ENCODE results near the gene PLA2G2F. TPM values are rescaled to one million over a fixed set of nuclear protein-coding genes. Genes with fewer than 3 reads are reported as not detected.

The PLA2G2F gene
- total RNA-seq, 1 donor from 2014 or later, result not detected

- H3K27me3 ChIP-seq (ENCODE audit: control insufficient read depth in 3 of 3, insufficient read depth in 3 of 3, low read length in 3 of 3), result peaks cover 6 to 11% (median 9%) of the 10 kb centered on the region in 3 donors
- no peaks in the 10 kb centered on the region for H3K9me3 ChIP-seq (ENCODE audit: control insufficient read depth in 3 of 3, low read length in 3 of 3)
- no peak overlapping the region for H3K9ac ChIP-seq (ENCODE audit: low read depth in 1 of 3, low read length in 3 of 3)
- H3K4me1 ChIP-seq (ENCODE audit: control insufficient read depth in 3 of 3, insufficient read depth in 3 of 3, low read length in 3 of 3), result peaks cover 5 to 10% (median 7%) of the 10 kb centered on the region in 3 donors
- no peak overlapping the region for H3K27ac ChIP-seq (ENCODE audit: low read depth, low read length)
- H3K4me3 ChIP-seq (ENCODE audit: low read length in 3 of 3), result no peak overlapping the region
- H3K36me3 ChIP-seq (ENCODE audit: control insufficient read depth in 3 of 3, insufficient read depth in 3 of 3, low read length in 3 of 3), result no peaks in the 10 kb centered on the region
Measured at GRCh38 chr1:20179371-20180128, 40.4 kb downstream of the PLA2G2F start.

- Histone ChIP-seq H3K9me3 (ENCODE audit: control insufficient read depth in 3 of 3, low read length in 3 of 3) (no peaks in the 10 kb centered on the region), H3K4me3 (ENCODE audit: low read length in 3 of 3) (no peak overlapping the region), H3K27ac (ENCODE audit: low read depth, low read length) (no peak overlapping the region), H3K4me1 (ENCODE audit: control insufficient read depth in 3 of 3, insufficient read depth in 3 of 3, low read length in 3 of 3) (peaks cover 5 to 8% (median 7%) of the 10 kb centered on the region in 3 donors), H3K36me3 (ENCODE audit: control insufficient read depth in 3 of 3, insufficient read depth in 3 of 3, low read length in 3 of 3) (no peaks in the 10 kb centered on the region), H3K27me3 (ENCODE audit: control insufficient read depth in 3 of 3, insufficient read depth in 3 of 3, low read length in 3 of 3) (peaks cover 13 to 15% (median 14%) of the 10 kb centered on the region in 3 donors), H3K9ac (ENCODE audit: low read depth in 1 of 3, low read length in 3 of 3) (no peak overlapping the region)
Measured at GRCh38 chr1:20180129-20180843, 41.2 kb downstream of the PLA2G2F start.

DNA sequence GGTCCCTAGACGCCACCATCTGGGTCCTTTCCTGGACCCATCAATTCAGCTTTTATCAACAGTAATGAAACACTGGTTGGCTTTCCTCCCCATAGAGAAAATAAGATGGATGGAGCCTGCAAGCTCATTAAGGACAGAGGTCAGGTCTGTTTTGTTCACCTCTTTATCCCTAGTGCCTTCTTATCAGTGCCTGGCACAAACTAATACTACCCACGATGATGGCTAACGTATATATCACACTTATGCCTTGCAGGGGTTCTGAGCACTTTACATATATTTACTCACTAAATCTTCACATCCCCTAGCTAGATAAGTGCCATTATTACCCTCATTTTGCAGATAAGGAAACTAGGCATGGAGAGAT lies 41.7 kb downstream of the PLA2G2F start:
- H3K4me3 ChIP-seq (ENCODE audit: low read length in 3 of 3), result no peak overlapping the region
- no peaks in the 10 kb centered on the region for H3K9me3 ChIP-seq (ENCODE audit: control insufficient read depth in 3 of 3, low read length in 3 of 3)
- no peak overlapping the region for H3K9ac ChIP-seq (ENCODE audit: low read depth in 1 of 3, low read length in 3 of 3)
- H3K36me3 ChIP-seq (ENCODE audit: control insufficient read depth in 3 of 3, insufficient read depth in 3 of 3, low read length in 3 of 3), result no peaks in the 10 kb centered on the region
- H3K4me1 ChIP-seq (ENCODE audit: control insufficient read depth in 3 of 3, insufficient read depth in 3 of 3, low read length in 3 of 3), result peaks cover 5 to 8% (median 7%) of the 10 kb centered on the region in 3 donors
- peaks cover 17 to 20% (median 18%) of the 10 kb centered on the region in 3 donors for H3K27me3 ChIP-seq (ENCODE audit: control insufficient read depth in 3 of 3, insufficient read depth in 3 of 3, low read length in 3 of 3)
- H3K27ac ChIP-seq (ENCODE audit: low read depth, low read length), result no peak overlapping the region

- Histone ChIP-seq H3K9me3 (ENCODE audit: control insufficient read depth in 3 of 3, low read length in 3 of 3) (no peaks in the 10 kb centered on the region), H3K36me3 (ENCODE audit: control insufficient read depth in 3 of 3, insufficient read depth in 3 of 3, low read length in 3 of 3) (no peaks in the 10 kb centered on the region), H3K9ac (ENCODE audit: low read depth in 1 of 3, low read length in 3 of 3) (no peak overlapping the region), H3K4me1 (ENCODE audit: control insufficient read depth in 3 of 3, insufficient read depth in 3 of 3, low read length in 3 of 3) (peaks cover 11 to 14% (median 12%) of the 10 kb centered on the region in 3 donors), H3K27me3 (ENCODE audit: control insufficient read depth in 3 of 3, insufficient read depth in 3 of 3, low read length in 3 of 3) (peaks cover 23 to 32% (median 27%) of the 10 kb centered on the region in 3 donors), H3K4me3 (ENCODE audit: low read length in 3 of 3) (no peak overlapping the region), H3K27ac (ENCODE audit: low read depth, low read length) (no peak overlapping the region)
Measured at GRCh38 chr1:20182415-20182814, 43.3 kb downstream of the PLA2G2F start.

- Histone ChIP-seq H3K27me3 (ENCODE audit: control insufficient read depth in 3 of 3, insufficient read depth in 3 of 3, low read length in 3 of 3) (peaks cover 23 to 36% (median 31%) of the 10 kb centered on the region in 3 donors), H3K27ac (ENCODE audit: low read depth, low read length) (no peak overlapping the region), H3K4me1 (ENCODE audit: control insufficient read depth in 3 of 3, insufficient read depth in 3 of 3, low read length in 3 of 3) (peaks cover 11 to 13% (median 12%) of the 10 kb centered on the region in 3 donors), H3K9ac (ENCODE audit: low read depth in 1 of 3, low read length in 3 of 3) (no peak overlapping the region), H3K9me3 (ENCODE audit: control insufficient read depth in 3 of 3, low read length in 3 of 3) (no peaks in the 10 kb centered on the region), H3K36me3 (ENCODE audit: control insufficient read depth in 3 of 3, insufficient read depth in 3 of 3, low read length in 3 of 3) (no peaks in the 10 kb centered on the region), H3K4me3 (ENCODE audit: low read length in 3 of 3) (no peak overlapping the region)
Measured at GRCh38 chr1:20183035-20183434, 43.9 kb downstream of the PLA2G2F start.

DNA sequence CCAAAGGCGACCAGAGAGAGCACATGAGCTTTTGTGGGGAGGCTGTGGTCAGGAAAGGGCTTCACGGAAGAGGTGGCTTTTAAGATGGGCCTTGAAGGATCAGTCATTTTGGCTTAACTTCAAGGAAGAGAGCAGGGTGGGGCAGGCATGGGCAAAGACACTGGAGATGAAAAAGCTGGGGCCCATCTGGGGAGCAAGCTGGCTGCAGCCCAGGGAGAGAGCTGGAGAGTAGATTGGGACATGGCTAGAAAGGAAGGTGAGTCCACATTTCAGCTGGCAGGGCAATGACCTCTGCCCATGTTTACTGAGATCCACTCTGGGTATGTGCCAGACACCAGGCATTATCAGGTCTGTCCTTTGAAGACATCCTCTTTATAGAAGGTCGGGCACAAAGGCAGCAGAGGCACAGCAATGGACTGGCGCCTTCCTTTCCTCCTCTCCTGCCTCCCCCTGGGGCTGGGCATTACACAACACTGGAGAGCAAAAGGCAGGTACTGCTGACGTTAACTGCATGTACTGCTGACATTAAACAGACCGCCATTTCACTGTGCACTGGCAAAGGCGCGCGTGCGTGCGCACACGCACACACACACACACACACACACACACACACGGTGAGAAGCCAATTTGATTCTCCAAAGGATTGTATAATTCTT lies 44.6 kb downstream of the PLA2G2F start:
- Histone ChIP-seq H3K27me3 (ENCODE audit: control insufficient read depth in 3 of 3, insufficient read depth in 3 of 3, low read length in 3 of 3) (peaks cover 29 to 43% (median 37%) of the 10 kb centered on the region in 3 donors), H3K9me3 (ENCODE audit: control insufficient read depth in 3 of 3, low read length in 3 of 3) (no peaks in the 10 kb centered on the region), H3K36me3 (ENCODE audit: control insufficient read depth in 3 of 3, insufficient read depth in 3 of 3, low read length in 3 of 3) (no peaks in the 10 kb centered on the region), H3K4me3 (ENCODE audit: low read length in 3 of 3) (no peak overlapping the region), H3K4me1 (ENCODE audit: control insufficient read depth in 3 of 3, insufficient read depth in 3 of 3, low read length in 3 of 3) (peaks cover 7 to 9% (median 9%) of the 10 kb centered on the region in 3 donors), H3K27ac (ENCODE audit: low read depth, low read length) (no peak overlapping the region), H3K9ac (ENCODE audit: low read depth in 1 of 3, low read length in 3 of 3) (no peak overlapping the region)

DNA sequence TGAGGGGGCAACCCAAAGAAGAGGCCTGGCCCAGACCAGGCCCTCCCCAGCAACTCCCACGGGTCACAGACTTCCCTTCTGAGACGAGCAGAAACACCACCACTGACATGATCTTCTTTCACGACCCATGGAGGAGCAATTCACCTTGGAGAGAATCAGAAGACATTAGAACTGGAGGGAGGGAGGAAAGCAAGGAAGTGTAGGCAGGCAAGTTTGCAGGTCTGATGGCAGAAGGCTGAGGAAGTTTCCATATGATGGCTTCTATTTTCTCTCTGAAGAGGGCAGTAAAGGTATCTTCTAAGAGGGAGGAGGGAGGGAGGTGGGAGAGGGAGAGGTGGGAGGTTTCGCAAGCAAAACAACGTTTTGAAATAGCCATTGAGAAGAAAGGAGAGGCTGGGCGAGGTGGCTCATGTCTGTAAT lies 45.4 kb downstream of the PLA2G2F start:
- no peak overlapping the region for H3K27ac ChIP-seq (ENCODE audit: low read depth, low read length)
- no peak overlapping the region for H3K9ac ChIP-seq (ENCODE audit: low read depth in 1 of 3, low read length in 3 of 3)
- no peak overlapping the region for H3K4me3 ChIP-seq (ENCODE audit: low read length in 3 of 3)
- H3K9me3 ChIP-seq (ENCODE audit: control insufficient read depth in 3 of 3, low read length in 3 of 3), result no peaks in the 10 kb centered on the region
- peaks cover 6% of the 10 kb centered on the region in 3 donors for H3K4me1 ChIP-seq (ENCODE audit: control insufficient read depth in 3 of 3, insufficient read depth in 3 of 3, low read length in 3 of 3)
- peaks cover 33 to 50% (median 44%) of the 10 kb centered on the region in 3 donors for H3K27me3 ChIP-seq (ENCODE audit: control insufficient read depth in 3 of 3, insufficient read depth in 3 of 3, low read length in 3 of 3)
- H3K36me3 ChIP-seq (ENCODE audit: control insufficient read depth in 3 of 3, insufficient read depth in 3 of 3, low read length in 3 of 3), result no peaks in the 10 kb centered on the region

DNA sequence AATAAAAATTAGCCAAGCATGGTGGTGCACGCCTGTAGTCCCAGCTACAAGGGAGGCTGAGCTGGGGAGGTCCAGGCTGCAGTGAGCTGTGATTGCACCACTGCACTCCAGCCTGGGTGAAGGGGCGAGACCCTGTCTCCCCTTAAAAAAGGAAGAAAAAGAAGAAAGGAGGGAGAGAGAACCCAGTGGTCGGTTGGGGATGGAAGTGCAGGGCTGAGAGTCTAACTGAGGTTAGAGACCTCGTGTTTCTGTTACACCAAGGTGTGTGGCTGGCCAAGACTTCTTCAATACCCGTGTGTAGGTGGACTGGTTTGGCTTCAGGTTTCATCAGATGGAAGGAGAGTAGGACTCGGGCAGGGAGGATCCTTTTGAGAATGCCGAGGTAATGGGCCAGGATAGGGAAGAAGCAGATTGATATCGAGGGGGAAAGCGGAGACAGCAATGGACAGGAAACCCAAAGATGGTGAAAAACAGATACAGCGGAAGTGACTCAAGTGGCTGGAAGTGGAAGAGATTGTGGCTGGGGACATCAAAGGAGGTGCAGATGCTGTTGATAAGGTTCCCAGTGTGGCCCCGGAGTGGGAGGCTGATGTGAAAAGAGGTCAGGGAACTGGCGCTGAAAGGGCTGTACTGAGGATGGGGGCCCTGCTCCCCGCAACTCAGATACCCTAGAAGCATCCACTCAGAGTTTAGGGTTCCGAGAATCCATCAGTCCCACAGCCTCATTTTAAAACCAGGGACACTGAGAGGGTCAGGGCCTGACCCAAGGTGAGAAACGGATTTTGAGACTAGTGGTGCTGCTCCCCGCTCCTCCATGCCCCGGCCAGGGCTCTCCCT lies 46.1 kb downstream of the PLA2G2F start:
- no peak overlapping the region for H3K27ac ChIP-seq (ENCODE audit: low read depth, low read length)
- peak overlapping the region in 1 of 3 donors; percentile 25 for H3K9ac ChIP-seq (ENCODE audit: low read depth in 1 of 3, low read length in 3 of 3)
- peaks cover 6% of the 10 kb centered on the region in 3 donors for H3K4me1 ChIP-seq (ENCODE audit: control insufficient read depth in 3 of 3, insufficient read depth in 3 of 3, low read length in 3 of 3)
- H3K27me3 ChIP-seq (ENCODE audit: control insufficient read depth in 3 of 3, insufficient read depth in 3 of 3, low read length in 3 of 3), result peaks cover 33 to 53% (median 48%) of the 10 kb centered on the region in 3 donors
- H3K9me3 ChIP-seq (ENCODE audit: control insufficient read depth in 3 of 3, low read length in 3 of 3), result no peaks in the 10 kb centered on the region
- no peaks in the 10 kb centered on the region for H3K36me3 ChIP-seq (ENCODE audit: control insufficient read depth in 3 of 3, insufficient read depth in 3 of 3, low read length in 3 of 3)
- H3K4me3 ChIP-seq (ENCODE audit: low read length in 3 of 3), result no peak overlapping the region
